H9 (cell line): ENCODE results near the gene IL21R. TPM values are rescaled to one million over a fixed set of nuclear protein-coding genes. Genes with fewer than 3 reads are reported as not detected.

Source experiments
- DNase-seq: peaks from one replicate; pipeline ENCODE4 v3.0.0-alpha.2; 2017
- H2AFZ ChIP-seq: one replicate; pipeline ENCODE4 v1.6.1; 2013; ENCODE audit warnings: mild to moderate bottlenecking, low read length, control low read depth, moderate library complexity
- H2AK5ac ChIP-seq: 2 replicates; pipeline ENCODE4 v1.6.1; 2013; ENCODE audit warnings: low read length, control low read depth, mixed read lengths; ENCODE audit not compliant: insufficient read length
- H2BK120ac ChIP-seq: one replicate; pipeline ENCODE4 v1.6.1; 2013; ENCODE audit warnings: low read depth, mild to moderate bottlenecking, low read length, control low read depth, inconsistent platforms; ENCODE audit not compliant: poor library complexity, severe bottlenecking
- H2BK12ac ChIP-seq: 2 replicates; pipeline ENCODE4 v1.6.1; 2013; ENCODE audit warnings: low read length, control low read depth, mixed read lengths, low read depth; ENCODE audit not compliant: insufficient read length
- H2BK15ac ChIP-seq: 2 replicates; pipeline ENCODE4 v1.6.1; 2013; ENCODE audit warnings: low read depth, low read length, control low read depth
- H2BK20ac ChIP-seq: one replicate; pipeline ENCODE4 v1.6.1; 2013; ENCODE audit warnings: low read depth, mild to moderate bottlenecking, low read length, control low read depth, inconsistent platforms; ENCODE audit not compliant: poor library complexity, severe bottlenecking
- H2BK5ac ChIP-seq: 2 replicates; pipeline ENCODE4 v1.6.1; 2013; ENCODE audit warnings: low read length, control low read depth, mixed read lengths; ENCODE audit not compliant: insufficient read length
- H3K14ac ChIP-seq: 2 replicates; pipeline ENCODE4 v1.6.1; 2013; ENCODE audit warnings: low read length, control low read depth; ENCODE audit not compliant: insufficient read depth
- H3K18ac ChIP-seq: 2 replicates; pipeline ENCODE4 v1.6.1; 2013; ENCODE audit warnings: low read depth, mild to moderate bottlenecking, mixed read lengths, low read length, control low read depth; ENCODE audit not compliant: insufficient read length
- H3K23ac ChIP-seq: 2 replicates; pipeline ENCODE4 v1.6.1; 2013; ENCODE audit warnings: low read length, control low read depth, mixed read lengths, low read depth; ENCODE audit not compliant: insufficient read length
- H3K23me2 ChIP-seq: 2 replicates; pipeline ENCODE4 v1.6.1; 2013; ENCODE audit warnings: low read depth, mild to moderate bottlenecking, mixed read lengths, low read length, control low read depth; ENCODE audit not compliant: insufficient read length, poor library complexity, severe bottlenecking
- H3K27ac ChIP-seq: 2 replicates; pipeline ENCODE4 v1.5.1; 2013; ENCODE audit warnings: low read length, control low read depth, mixed read lengths, low read depth; ENCODE audit not compliant: insufficient read length
- H3K27me3 ChIP-seq: 2 replicates; pipeline ENCODE4 v1.6.1; 2013; ENCODE audit warnings: low read length, control low read depth, inconsistent platforms; ENCODE audit not compliant: insufficient read depth
- H3K4ac ChIP-seq: 2 replicates; pipeline ENCODE4 v1.6.1; 2013; ENCODE audit warnings: low read depth, mild to moderate bottlenecking, control low read depth, inconsistent platforms, low read length, moderate library complexity
- H3K4me1 ChIP-seq: 2 replicates; pipeline ENCODE4 v1.6.1; 2013; ENCODE audit warnings: low read length, control low read depth, inconsistent platforms; ENCODE audit not compliant: insufficient read depth
- H3K4me2 ChIP-seq: 2 replicates; pipeline ENCODE4 v1.6.1; 2013; ENCODE audit warnings: low read length, control low read depth, mixed read lengths; ENCODE audit not compliant: insufficient read length, insufficient read depth
- H3K56ac ChIP-seq: 2 replicates; pipeline ENCODE4 v1.6.1; 2013; ENCODE audit warnings: low read depth, mild to moderate bottlenecking, mixed read lengths, low read length, control low read depth; ENCODE audit not compliant: insufficient read length
- H3K79me1 ChIP-seq: 2 replicates; pipeline ENCODE4 v1.6.1; 2013; ENCODE audit warnings: low read depth, mild to moderate bottlenecking, moderate library complexity, low read length, control low read depth, inconsistent platforms; ENCODE audit not compliant: insufficient read depth, poor library complexity, severe bottlenecking
- H3K79me2 ChIP-seq: 2 replicates; pipeline ENCODE4 v1.6.1; 2013; ENCODE audit warnings: low read length, control low read depth, inconsistent platforms; ENCODE audit not compliant: insufficient read depth
- H3K9ac ChIP-seq: 2 replicates; pipeline ENCODE4 v1.6.1; 2013; ENCODE audit warnings: low read length, control low read depth, mixed read lengths; ENCODE audit not compliant: insufficient read length; ENCODE audit errors: extremely low read depth
- H3K9me3 ChIP-seq: one replicate; pipeline ENCODE4 v1.6.1; 2013; ENCODE audit warnings: low read depth, low read length, inconsistent platforms; ENCODE audit not compliant: control insufficient read depth
- H3T11ph ChIP-seq: one replicate; pipeline ENCODE4 v1.6.1; 2013; ENCODE audit warnings: mild to moderate bottlenecking, low read length, control low read depth, inconsistent platforms
- H4K20me1 ChIP-seq: one replicate; pipeline ENCODE4 v1.6.1; 2013; ENCODE audit not compliant: control insufficient read depth, insufficient read length, insufficient read depth
- H4K5ac ChIP-seq: 2 replicates; pipeline ENCODE4 v1.6.1; 2013; ENCODE audit warnings: low read depth, mild to moderate bottlenecking, mixed read lengths, low read length, control low read depth; ENCODE audit not compliant: insufficient read length
- H4K8ac ChIP-seq: replicated peaks from 2 replicates; pipeline ENCODE4 v1.6.1; 2013; ENCODE audit warnings: low read length, control low read depth, mixed read lengths, low read depth; ENCODE audit not compliant: insufficient read length
- H4K91ac ChIP-seq: 2 replicates; pipeline ENCODE4 v1.6.1; 2013; ENCODE audit warnings: low read depth, mild to moderate bottlenecking, moderate library complexity, mixed read lengths, low read length, control low read depth; ENCODE audit not compliant: insufficient read length
- H3K27ac Mint-ChIP-seq, 3 experiments: 2 replicates in 2 of 3; 3 replicates in 1 of 3; pipeline ENCODE4 v1.8.0; 2020 to 2021; ENCODE audit warnings: mixed read lengths in 3 of 3, mild to moderate bottlenecking in 1 of 3, moderate library complexity in 1 of 3
- H3K27me3 Mint-ChIP-seq: 2 replicates; pipeline ENCODE4 v1.8.0; 2021; ENCODE audit warnings: low read depth, mild to moderate bottlenecking, moderate library complexity, mixed read lengths
- H3K36me3 Mint-ChIP-seq, 3 experiments: 2 replicates in 2 of 3; 3 replicates in 1 of 3; pipeline ENCODE4 v1.8.0; 2020 to 2021; ENCODE audit warnings: low read depth in 3 of 3, mixed read lengths in 3 of 3; ENCODE audit not compliant: insufficient read depth in 1 of 3
- H3K4me1 Mint-ChIP-seq, 2 experiments: 2 replicates each; pipeline ENCODE4 v1.8.0; 2020; ENCODE audit warnings: mixed read lengths in 2 of 2
- H3K4me3 Mint-ChIP-seq, 2 experiments: 2 replicates in 1 of 2; 3 replicates in 1 of 2; pipeline ENCODE4 v1.8.0; 2020 to 2021; ENCODE audit warnings: mild to moderate bottlenecking in 2 of 2, mixed read lengths in 2 of 2, moderate library complexity in 1 of 2
- H3K9me3 Mint-ChIP-seq, 2 experiments: 2 replicates in 1 of 2; 3 replicates in 1 of 2; pipeline ENCODE4 v1.8.0; 2020; ENCODE audit warnings: mild to moderate bottlenecking in 2 of 2, mixed read lengths in 2 of 2, moderate library complexity in 1 of 2
- WGBS: extraction: QIAGEN DNeasy Blood & Tissue Kit; methylation state at CpG from one replicate; pipeline ENCODE4 v1.1.7; 2013; ENCODE audit warnings: missing lambda C conversion rate, low lambda C conversion rate, mixed read lengths; ENCODE audit not compliant: insufficient read length; ENCODE audit errors: extremely low coverage; 5-methylcytosine and 5-hydroxymethylcytosine counted together
- total RNA-seq: library from RNA; stranded (reverse); gene quantifications from 2 replicates; pipeline ENCODE4 v1.2.1, GENCODE V29; 2021
- TF ChIP-seq, protein P1 (sequence below): fragments of 200-600 bp; sonication (generic); conservative IDR thresholded peaks from 3 replicates; pipeline ENCODE4 v1.8.0; 2021; ENCODE audit warnings: antibody characterized with exemption, mild to moderate bottlenecking

IL21R gene
- total RNA-seq, 1 experiment from 2014 or later, result 0.07 TPM

DNA sequence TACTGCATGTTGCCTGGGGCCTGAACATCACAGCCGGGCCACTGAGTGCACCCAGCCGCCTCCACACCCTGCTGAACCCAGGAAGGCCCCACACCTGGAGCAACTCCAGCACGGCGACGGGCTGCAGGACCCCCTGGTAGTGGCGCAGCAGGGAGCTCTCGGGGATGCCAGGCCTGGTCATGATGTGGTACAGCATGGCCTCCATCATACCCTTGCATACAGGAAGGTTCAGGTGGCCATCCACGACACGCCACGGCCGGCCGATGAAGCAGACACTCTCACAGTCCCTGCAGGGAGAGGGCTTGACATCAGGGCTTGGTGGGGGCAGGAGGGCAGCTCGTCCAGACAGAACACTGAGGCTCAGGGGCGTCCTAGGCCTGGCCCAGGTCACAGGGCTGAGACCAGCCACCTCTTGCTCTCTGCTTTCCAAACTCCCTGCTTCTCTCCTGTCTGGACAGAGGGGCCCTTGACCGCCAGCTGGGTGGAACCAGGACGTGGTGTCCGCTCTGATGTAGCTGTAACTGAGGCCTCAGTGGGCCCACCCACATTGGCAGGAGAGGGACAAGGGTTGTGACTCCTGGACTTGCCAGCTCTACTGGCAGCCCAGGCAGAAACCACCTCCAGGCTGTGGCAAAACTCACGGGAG is 60.3 kb downstream of the IL21R start:
- Histone ChIP-seq H4K5ac (no peak overlapping the region), H4K8ac (no peak overlapping the region), H3K56ac (no peak overlapping the region), H3T11ph (no peak overlapping the region), H2BK120ac (no peak overlapping the region), H2BK20ac (no peak overlapping the region), H3K27ac (no peak overlapping the region), H3K18ac (no peak overlapping the region), H2AK5ac (no peak overlapping the region), H2BK12ac (no peak overlapping the region), H2BK15ac (no peak overlapping the region), H4K20me1 (no peaks in the 10 kb centered on the region), H2AFZ (no peak overlapping the region), H3K79me2 (no peaks in the 10 kb centered on the region), H3K23me2 (no peaks in the 10 kb centered on the region), H3K9ac (no peak overlapping the region), H3K79me1 (no peaks in the 10 kb centered on the region), H3K4me1 (no peaks in the 10 kb centered on the region), H3K4me2 (no peak overlapping the region), H3K23ac (no peak overlapping the region), H3K27me3 (no peaks in the 10 kb centered on the region), H4K91ac (no peak overlapping the region), H3K9me3 (no peaks in the 10 kb centered on the region), H2BK5ac (no peak overlapping the region), H3K14ac (no peak overlapping the region), H3K4ac (no peak overlapping the region)
- WGBS, result no CpG with 5 or more reads among the region's 18 CpGs
- DNase-seq, result no peak
- Mint-ChIP-seq H3K36me3 (peaks cover 20 to 73% (median 51%) of the 10 kb centered on the region in 3 experiments), H3K27me3 (no peaks in the 10 kb centered on the region; the same call in 1 of the 2 replicates), H3K4me3 (no peak overlapping the region), H3K27ac (no peak overlapping the region), H3K4me1 (peaks cover 0 to under 1% of the 10 kb centered on the region in 2 experiments; a peak in 1 of 4 replicates), H3K9me3 (no peaks in the 10 kb centered on the region)
- TF ChIP-seq, protein P1, sequence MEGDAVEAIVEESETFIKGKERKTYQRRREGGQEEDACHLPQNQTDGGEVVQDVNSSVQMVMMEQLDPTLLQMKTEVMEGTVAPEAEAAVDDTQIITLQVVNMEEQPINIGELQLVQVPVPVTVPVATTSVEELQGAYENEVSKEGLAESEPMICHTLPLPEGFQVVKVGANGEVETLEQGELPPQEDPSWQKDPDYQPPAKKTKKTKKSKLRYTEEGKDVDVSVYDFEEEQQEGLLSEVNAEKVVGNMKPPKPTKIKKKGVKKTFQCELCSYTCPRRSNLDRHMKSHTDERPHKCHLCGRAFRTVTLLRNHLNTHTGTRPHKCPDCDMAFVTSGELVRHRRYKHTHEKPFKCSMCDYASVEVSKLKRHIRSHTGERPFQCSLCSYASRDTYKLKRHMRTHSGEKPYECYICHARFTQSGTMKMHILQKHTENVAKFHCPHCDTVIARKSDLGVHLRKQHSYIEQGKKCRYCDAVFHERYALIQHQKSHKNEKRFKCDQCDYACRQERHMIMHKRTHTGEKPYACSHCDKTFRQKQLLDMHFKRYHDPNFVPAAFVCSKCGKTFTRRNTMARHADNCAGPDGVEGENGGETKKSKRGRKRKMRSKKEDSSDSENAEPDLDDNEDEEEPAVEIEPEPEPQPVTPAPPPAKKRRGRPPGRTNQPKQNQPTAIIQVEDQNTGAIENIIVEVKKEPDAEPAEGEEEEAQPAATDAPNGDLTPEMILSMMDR, result no peak
